Measurements from ENCODE around the gene KIF5C.

Gene KIF5C

DNA sequence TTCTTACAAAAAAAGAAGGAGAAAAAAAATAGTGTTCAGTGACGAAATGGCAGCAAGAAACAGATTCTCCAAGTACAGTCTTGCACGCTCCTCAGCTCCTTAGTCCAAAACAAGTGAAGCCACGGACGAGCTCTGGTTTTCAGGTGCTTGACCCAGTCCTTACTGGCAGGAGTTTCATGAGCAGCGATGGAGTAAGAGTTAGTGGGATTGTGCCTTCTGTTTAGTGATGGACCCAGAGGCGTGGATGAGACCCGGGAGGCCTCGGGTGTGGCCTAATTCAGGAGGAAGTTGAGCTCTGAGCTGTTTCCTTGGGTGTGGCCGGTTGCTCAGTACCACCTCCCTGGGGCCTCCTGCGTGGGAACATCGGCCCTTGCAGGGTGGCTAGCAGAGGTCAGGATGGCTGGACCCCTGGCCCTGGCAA lies 52.0 kb downstream of the KIF5C start:
- DNase-seq = no peak

DNA sequence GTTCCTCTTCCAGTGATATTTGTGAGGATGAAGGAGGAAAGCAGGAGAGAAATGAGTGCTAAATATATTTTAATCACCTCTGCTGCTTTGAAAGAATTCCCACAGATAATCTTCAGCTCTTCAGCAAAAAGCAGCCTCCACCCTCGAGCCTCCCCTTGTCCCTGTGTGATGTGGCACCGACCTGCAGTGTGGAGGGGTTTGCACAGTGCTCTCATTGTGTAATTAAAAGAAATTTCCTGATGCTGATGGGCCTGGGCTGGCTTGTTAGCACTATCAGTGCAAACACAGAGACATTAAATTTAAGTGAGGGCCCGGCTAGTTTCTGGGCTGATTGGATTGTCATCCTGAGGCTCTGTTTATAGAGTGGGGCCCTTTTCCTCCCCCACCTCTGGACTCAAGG lies 53.4 kb downstream of the KIF5C start:
- DNase-seq = no peak

DNA sequence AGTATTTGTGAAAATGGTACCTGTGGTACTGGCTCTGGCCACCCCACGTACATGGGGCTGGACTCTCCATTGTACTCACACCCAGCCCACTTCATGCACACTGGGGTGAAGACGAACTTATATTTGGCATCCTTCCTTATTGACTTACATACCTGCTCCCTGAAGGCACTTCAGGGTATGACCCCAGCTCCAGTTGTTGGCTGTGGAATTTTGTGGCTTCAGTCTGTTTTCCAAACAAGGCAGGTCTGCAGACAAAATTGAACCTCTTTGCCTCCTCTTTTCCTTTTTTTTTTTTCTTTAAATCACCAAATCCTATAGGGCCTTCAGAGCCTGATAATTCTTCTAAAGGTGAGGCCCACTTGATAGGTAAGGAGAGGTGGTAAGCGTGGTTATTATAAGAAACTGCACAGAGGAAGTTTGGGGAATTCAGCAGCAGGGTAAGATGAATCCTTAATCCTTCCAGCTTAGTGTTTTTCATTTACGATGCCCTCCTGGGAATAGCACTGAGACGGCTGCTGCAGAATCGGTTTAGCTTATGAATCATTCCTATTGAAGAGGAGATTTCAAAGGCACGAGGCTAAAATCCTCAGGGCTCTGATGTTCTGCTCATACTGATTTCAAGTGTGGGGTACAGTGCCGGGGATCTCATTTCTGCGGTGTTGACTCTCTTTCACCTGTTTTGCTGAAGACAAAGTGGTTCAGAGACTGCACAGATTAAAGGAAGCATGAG lies 55.2 kb downstream of the KIF5C start:
- DNase-seq = peak; percentile 63

DNA sequence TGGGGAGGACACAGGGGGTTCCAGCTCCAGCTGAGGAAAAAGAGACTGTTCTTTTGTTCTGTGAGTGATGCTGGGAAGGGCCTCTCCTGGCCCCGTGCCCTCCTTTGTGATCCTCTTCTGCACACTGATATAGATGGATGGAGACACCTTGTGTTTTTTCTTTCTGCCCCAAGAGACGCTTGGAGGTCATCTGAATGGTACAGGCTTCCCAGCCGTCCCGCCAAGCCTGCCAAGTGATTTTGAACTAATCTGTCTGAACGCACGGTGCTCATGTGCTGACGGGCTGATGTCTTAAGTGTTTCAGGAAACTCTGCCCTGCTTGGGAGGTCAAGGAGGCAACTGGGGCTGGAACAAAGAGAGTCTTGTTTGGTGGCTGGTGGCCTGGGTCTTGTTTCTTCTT lies 57.5 kb downstream of the KIF5C start:
- no peak for DNase-seq

DNA sequence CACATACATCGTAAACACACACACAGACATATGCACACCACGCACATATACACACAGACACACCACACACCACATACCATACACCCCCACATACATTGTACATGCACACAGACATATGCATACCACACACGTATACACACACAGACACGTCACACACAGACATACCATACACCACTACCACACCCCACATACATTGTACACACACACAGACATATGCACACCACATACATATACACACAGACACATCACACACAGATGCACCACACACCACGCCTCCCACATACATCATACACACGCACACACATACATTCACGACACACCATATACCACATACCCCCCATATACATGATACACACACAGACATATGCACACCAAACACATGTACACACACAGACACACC lies 58.4 kb downstream of the KIF5C start:
- no peak for DNase-seq

DNA sequence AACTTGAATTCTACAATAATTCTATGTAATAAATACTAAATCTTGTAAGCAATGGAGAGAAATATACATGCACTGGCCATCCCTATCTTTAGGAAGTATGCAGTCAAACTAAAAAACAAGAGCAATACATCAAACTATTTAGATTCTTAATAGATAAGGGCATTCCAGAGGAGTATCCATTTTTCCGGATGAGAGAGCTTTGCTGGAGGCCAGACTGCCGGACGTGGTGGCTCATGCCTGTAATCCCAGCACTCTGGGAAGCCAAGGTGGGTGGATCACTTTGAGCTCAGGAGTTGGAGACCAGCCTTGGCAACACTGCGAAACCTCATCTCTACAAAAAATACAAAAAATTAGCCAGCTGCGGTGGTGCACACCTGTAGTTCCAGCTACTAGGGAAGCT lies 60.8 kb downstream of the KIF5C start:
- DNase-seq = no peak

DNA sequence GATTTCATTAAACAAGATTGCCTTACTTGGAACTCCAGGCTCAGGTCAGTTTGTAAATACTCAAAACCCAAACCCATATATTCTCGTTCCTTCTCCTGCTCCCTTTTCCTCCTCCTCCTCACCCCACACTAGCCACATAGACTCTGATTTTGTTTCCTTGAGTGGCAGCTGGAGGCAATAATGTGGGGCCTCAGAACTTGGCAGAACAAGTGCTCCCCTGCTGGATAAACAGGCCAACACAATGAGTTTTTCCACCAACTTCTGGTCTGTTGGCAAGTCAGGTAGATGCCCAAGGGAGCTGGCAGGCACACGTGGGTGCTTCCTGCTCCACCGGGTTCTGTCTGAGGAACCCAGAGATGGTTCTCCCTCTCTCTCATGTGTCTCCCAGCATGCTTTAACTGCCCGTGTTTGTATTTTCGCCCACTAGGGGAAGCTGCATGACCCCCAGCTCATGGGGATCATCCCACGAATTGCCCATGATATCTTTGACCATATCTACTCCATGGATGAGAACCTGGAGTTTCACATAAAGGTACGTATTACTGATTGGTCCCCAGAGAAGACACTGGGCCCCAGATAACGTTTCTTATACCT lies 61.9 kb downstream of the KIF5C start:
- no peak for DNase-seq

DNA sequence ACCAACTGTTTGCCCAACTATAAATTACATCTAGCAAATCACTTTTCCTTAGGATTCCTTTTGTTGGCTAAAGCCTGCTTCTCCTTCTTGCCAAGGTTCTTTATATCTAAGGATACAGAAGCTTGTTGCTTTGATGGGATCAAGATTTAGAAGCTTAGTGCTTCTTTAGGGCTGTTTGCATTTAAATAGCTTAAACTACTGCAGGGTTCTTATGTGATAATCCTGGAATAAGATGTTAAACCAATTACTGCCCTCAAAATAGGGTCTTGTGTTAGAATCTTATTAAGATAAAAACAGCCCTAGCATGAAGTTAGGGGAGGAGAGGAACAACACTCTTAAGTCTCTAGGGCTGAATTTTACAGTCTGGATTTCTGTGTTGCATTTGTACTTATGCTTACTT lies 64.2 kb downstream of the KIF5C start:
- DNase-seq = no peak

DNA sequence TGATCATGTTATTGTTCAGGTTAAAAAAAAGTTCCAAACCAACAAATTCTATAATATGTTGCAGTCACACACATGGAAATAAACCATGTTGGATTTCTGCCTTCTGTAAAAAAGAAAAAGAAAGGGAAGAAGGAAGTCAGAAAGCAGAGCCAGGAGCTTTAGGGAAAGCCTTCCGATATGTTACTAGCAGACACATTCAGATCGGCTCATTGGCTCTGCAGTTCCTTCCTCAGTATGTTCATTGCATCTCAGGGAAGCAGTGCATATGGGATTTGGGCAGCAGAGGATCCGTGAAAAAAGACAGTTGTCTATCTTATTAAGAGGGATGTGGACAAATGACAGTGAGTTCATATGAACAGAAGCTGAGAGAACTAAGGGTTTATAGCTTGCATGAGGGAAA lies 68.1 kb downstream of the KIF5C start:
- no peak for DNase-seq

DNA sequence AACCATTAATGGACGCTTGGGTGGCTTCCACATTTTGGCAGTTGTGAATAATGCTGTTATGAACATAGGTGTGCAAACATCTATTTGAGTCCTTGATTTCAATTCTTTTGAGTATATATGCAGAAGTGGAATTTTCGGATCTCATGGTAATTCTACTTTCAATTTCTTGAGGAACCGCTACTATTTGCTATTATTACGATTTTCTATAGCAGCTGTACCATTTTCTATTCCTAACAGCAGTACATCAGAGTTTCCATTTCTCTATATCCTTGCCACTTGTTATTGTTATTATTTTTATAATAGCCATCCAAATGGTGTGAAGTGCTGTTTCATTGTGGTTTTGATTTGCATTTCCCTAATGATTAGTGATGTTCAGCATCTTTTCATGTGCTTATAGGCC lies 69.5 kb downstream of the KIF5C start:
- DNase-seq = no peak

DNA sequence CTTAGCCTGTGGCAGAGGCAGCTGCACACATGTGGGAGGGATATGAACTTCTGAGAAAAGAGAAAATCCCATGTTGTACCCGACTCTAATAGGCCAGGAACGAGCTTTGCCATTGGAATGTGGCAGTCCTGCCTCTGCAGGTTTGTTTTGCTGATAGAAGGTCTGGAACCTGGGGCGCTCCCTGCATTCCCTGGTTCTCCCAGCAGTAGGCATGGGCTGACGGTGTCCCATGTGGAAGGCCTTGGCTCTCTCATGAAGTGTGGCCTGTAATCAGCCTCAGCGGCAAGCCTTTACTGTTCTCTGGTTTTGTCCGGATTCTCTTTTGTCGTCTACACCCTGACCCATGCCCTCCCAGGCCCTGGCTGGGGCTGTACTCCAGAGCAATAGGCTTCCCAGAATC lies 72.3 kb downstream of the KIF5C start:
- no peak for DNase-seq

DNA sequence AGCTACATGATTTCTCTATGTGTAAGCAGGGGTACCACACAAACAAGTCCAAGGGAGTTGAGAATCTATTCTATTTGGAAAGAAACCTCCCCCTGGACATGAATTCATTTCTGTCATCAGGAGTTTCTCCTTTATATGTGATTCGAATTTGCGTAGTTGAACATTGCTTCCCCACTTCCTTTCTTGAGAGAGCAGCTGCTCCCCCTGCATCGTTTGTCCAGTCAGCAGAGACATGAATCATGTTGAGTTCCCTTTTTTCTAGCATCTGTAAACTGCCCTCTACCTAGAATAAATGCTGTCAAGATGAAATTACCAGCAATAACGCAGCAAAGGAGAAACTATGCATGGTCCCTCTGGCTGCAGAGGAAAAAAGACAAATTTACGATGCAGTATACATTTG lies 73.8 kb downstream of the KIF5C start:
- DNase-seq = no peak

DNA sequence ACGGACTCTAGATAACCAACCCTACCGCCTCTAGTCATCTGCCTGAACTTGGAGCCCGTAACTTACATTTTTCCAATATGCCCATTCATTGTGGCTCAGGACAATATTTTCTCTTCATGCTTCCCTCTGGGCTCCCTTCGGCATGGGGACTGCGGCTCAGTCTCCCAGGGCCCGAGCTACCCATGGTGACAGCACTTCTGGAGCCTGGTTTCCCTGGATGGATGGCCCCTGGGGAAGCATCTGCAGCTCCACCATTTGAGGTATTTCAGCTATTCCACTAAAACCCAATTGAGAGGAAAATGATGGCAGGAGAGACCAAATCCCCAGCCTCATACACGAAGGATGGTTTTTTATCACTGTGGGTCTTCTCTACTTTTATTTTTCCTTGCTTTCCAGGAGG lies 74.3 kb downstream of the KIF5C start:
- no peak for DNase-seq

DNA sequence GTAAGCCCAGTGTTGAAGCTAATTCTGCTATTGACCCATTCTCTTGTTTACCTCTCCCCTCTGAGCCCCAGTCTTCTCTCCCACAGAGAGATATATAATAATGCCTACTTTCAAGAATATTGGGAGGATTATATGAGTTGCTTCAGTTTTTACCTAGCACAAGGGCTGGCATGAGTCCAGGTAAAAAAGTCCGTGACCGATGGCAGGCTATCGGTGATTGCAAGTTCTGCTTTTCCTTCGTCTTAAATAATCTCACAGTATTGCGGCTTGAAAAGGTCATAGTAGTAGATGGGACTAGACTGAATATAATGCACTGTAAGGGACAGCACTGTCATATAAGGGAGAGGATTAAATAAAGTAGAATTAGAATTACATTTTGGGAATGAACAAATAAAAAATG lies 77.6 kb downstream of the KIF5C start:
- no peak for DNase-seq

DNA sequence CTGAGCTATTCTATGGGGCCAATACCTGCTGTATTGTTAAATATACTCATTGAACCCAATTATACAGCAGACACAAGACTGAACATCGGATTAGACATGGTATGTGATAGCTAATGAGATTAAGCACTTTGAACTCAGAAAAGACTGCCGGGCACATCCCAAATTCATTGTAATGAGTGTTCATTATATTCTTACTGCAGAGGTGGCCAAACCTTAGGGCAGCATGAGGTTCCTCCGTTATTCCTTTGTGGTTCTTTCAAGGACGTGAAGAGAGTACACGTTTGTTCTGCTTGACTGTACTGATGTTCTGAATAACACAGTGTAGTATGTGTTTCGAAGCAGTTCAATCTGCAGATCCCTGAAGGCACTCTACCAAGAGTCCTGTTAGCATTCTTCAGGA lies 78.4 kb downstream of the KIF5C start:
- no peak for DNase-seq

DNA sequence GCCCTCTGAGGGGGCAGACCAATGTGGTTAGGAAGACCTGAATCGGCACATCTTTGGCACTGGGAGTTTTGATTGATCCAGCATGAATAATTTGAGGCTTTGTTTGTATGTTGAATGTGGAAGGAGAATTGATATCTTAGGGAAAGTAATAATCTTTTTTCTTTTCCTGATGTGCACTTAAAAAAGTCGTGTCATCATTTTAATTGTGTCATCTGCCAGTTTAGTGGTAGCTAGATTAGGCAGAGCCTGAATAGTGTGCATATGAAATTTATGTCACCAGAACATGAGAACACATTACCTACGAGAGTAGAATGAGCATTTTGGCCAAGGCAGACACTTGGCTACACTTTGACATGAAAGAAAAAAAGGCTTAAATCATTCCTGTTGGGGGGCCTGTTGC lies 79.5 kb downstream of the KIF5C start:
- no peak for DNase-seq

DNA sequence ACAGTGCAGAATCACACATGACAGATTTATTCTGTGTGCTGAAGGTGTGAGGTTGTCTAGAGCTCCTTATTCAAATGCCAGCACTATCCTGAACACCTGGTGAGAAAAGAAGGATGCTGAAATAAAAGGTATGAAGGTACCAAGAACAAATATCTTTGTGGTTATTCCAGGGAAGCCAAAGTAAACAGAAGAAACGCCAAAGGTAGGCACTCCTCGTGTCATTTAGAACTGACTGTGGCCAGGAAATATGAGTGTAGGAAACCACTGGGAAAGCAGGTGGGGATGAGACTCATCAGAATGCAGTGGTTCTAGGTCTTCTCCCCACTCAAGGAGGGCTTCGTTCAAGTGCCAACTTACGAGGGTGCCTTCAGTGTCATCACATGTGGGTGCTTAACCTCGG lies 80.8 kb downstream of the KIF5C start:
- DNase-seq = no peak

DNA sequence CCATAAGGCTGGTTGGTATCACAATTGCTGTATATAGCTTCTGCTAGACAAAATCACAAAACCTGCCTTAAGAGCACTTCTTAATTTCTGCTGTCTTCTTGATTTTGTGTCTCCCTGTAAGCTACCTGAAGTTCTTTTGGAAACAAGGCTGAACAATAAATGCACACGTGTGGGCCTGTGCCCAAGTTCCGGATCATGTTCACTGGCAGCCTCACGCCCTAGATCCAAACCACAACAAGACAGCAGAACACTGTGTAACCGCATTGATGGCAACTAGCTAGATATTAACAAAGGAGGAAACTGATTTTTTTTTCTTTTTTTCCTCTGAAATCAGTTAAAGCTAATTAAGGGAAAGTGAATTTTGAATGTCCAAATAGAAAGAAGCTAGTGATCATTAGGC lies 82.0 kb downstream of the KIF5C start:
- DNase-seq = no peak

DNA sequence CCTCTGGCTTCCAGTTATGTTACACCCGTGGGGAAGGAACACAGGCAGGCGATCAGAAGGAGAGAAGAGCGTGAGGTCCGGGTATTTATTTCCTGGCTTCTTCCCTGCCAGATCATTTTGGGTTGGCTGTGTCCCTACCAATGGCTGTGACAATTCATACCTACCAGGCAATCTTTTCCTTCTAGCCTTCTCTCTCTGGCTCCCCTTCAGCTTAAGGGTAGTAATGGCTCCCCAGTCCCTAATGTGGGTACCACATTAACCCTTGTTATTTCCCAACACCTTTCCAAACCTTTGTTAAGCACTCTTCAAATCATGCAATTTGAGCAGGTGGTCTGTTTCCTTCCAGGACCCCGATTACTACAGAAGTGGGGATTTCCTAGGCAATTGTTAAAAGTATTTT lies 84.7 kb downstream of the KIF5C start:
- DNase-seq = no peak

DNA sequence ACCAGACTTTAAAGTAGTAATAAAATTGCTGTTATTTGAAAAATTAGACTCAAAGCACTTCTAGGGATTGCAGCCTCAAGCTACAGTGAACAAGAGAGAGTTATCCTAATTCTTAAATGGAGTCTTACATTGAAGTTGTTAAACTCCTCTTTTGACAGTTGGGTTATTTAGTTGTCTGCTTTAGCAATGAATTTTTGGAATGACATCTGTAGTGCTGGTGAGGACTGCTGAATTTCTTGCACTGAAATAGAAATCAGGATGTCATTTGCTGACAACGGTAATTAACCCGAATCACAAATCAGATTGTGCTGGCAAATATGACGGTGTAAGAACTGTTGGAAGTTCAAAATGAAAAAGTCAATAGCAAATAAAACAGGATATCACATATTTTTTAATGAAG lies 85.5 kb downstream of the KIF5C start:
- DNase-seq = no peak

DNA sequence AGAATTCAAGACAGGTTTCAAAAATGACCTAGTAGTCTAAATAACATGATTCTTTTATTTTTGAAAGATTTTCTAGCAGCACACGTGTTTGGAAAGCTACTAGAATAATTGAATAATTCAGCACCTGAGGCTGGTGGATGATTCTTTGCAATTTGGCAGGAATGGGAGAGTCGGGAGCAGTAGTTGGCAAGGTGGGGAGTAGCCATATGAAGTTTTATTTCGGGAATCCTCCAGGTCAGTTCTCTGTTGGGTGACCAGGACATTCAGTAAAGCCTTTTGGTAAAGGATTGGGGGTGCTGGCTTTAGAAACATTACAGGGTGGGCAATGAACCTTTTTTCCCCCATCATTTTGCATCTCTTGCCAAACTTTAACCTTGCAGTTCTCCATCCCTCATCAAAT lies 88.4 kb downstream of the KIF5C start:
- DNase-seq = no peak

DNA sequence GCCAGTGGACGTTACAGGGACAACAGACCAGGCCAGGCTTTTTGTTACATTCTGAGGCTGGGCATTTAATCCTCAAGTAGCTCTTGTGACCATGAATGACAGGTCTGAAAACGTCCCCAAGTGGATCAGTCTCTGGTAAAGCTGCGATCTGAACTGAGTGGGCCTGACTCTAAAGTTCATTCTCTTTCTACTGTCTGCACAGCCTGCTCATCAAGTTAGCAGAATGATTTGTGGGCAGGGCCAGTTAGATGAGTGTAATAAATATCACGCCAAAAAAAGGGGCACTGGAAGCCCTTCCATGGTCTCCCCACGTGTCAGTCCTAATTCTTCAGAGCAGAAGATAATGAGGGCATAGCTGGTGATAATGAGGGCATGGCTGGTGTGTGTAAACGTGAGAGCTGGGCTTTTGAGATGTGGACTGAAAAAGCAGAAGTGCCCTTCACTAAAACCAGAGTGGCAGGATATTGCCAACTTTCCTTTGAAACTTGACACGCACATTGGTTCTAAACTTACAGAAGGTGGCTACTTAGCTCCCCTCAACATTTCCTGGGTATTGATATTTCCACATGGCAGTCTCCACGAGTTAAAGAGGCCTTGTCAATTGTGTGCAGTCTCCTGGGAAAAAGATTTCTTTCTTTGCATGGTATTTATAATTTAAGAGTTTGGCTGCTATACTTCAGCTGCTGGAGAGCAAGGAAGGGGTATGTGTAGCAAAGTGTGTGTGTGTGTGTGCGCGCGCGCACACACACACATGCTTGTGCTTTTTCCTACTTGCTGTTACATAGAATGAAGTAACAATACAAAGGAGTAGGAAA lies 90.8 kb downstream of the KIF5C start:
- DNase-seq = no peak

DNA sequence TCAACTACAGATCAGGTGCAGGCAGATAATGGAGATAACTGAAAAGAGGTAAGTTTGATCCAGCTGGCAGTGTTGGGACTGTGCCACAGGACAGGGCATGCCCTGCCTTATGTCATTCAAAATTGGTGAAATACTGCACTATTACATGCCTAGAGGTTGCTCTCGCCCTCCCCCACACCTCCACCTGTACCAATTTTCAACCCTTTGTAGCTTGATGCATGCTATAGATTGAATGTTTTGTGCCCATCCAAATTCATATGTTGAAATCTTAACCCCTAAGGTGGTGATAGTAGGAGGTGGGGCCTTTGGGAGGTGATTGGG lies 91.4 kb downstream of the KIF5C start:
- no peak for DNase-seq

DNA sequence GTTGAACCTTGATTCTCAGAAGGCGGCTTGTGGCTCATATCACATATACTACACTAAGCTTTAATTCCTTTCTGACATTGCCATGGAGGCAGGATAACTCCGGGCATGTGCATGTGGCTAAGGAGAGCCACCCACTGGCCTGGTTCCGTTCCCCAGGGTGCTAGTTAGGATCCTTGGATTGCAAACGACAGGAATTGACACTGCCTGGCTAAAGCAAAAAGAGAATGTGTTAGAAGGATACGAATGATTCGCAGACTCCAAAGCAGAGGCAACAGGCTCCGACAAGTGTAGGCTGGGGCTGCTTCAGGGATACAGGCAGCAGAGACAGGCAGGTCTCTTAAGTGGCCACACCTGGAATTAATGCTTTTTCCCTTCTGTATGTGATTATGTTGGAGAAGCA lies 92.0 kb downstream of the KIF5C start:
- no peak for DNase-seq

DNA sequence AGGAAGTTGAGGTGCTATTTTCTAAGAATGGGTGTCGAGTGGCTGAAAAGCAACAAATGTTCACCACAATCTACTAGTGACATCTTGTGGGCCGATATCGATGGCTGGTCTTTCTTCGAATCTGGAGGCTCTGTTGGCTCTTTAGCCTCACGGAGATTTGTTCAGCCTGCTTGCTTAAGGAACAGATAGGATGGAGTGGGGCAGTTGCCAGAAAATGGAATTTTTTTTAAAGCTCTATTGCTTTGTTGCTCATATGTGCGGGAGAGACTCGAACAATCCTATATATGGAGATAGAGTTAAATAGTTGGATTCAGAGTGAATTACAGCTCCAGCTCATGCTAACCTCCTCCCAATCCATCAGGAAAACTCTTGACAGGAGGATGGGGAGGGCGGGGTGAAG lies 92.6 kb downstream of the KIF5C start:
- DNase-seq = peak; percentile 41
